NB4 (cell line): ENCODE results near the gene INVS.

Experiments
- CTCF ChIP-seq: IDR thresholded peaks from one replicate; pipeline ENCODE4 v1.5.1; 2012; ENCODE audit warnings: low read depth, low read length
- MYC ChIP-seq: IDR thresholded peaks from 2 replicates; pipeline ENCODE4 v1.6.1; 2011; ENCODE audit warnings: low read depth, low read length
- POLR2A ChIP-seq: IDR thresholded peaks from 2 replicates; pipeline ENCODE4 v1.6.1; 2011; ENCODE audit warnings: mild to moderate bottlenecking; ENCODE audit not compliant: insufficient read length; ENCODE audit errors: extremely low read depth

GRCh38 chr9:100098887-100099721 is at the start of gene INVS, which contains the start of gene ERP44:
- TF ChIP-seq CTCF (no peak), POLR2A (peak; percentile 76), MYC (peak; percentile 71)
